Measurements from ENCODE around the gene SWI5.
"Not testable (repeated sequence)": the region's sequence is repeated elsewhere in the genome, so short reads cannot be mapped to it uniquely, and the experiment has no call there.

Gene SWI5

DNA sequence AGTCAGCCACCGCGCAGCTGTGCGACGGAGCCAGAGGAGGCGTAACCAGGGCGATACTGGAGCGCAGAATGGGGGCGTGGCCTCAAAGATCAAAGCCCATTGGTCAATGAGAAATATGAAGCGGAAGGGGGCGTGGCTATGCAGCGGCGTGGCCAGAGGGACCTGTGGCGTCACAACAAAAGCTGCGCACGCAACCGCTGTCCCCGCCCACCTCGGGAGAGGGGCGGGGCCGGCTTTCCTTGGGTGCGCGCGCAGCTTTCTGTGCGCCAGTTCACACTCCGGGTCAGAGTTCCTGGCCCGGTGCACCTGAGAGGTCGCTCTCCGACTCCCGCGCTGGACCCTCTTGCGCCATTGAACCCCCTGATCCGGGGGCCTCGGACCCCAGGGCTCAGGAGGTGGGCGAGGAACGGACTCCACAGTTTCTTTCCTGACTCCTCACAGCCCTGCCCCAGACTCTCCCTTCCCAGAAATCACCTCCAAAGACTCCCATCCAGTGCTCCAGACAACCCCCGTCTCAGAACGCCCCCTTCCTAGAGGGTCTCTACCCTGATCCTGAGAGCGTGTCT is at the start of gene SWI5:
SWI5 (plus strand) TSS at position 269 of the 566 bp plus-strand sequence.
- peak; percentile 95 for DNase-seq

- DNase-seq = no peak
Observed at GRCh38 chr9:128226412-128226801, 49.7 kb upstream of the SWI5 start.

GRCh38 chr9:128230897-128231296 is 45.2 kb upstream of the SWI5 start:
- DNase-seq = not testable (repeated sequence)

DNA sequence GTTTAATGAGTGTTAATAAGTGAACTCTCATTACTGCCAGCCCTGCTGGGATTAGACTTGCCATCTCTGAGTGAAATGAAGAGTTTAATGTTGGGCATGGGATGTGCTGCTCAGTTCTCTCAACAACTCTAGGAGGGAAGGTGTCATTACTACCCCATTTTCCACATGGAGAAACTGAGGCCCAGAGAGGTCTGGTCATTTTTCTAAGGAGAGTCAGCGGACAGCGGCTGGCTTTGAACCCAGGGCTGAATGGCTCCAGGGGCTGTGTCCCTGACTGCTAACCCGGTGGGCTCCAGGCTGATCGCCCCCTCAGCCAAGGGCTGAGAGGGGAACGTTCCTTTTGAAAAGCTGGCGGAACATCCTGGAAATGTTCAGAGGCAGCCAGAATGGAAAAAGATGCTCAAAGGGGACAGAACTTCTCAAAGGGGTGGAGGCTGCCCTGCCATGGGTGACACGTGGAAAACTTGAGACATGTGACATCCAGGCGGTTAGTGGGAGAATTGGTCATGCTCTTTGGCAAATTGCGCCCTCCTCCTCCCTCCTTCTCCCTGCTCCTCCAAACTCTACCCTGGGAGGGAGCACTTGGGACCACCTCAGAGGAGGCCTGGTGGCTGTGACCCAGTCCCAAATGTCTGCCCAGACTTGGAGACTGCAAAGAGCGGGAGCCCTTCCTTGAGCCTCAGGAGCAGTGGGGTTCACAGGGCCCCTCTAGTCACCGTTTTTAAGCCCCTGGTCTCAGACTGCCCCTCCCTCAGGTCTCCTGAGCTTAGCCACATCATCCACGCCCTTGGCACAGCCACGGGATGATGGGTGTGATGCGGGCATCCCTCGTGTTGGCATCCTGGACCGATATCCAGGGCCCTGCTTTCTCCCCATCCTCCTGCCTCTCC is 44.2 kb upstream of the SWI5 start:
- DNase-seq = no peak

DNA sequence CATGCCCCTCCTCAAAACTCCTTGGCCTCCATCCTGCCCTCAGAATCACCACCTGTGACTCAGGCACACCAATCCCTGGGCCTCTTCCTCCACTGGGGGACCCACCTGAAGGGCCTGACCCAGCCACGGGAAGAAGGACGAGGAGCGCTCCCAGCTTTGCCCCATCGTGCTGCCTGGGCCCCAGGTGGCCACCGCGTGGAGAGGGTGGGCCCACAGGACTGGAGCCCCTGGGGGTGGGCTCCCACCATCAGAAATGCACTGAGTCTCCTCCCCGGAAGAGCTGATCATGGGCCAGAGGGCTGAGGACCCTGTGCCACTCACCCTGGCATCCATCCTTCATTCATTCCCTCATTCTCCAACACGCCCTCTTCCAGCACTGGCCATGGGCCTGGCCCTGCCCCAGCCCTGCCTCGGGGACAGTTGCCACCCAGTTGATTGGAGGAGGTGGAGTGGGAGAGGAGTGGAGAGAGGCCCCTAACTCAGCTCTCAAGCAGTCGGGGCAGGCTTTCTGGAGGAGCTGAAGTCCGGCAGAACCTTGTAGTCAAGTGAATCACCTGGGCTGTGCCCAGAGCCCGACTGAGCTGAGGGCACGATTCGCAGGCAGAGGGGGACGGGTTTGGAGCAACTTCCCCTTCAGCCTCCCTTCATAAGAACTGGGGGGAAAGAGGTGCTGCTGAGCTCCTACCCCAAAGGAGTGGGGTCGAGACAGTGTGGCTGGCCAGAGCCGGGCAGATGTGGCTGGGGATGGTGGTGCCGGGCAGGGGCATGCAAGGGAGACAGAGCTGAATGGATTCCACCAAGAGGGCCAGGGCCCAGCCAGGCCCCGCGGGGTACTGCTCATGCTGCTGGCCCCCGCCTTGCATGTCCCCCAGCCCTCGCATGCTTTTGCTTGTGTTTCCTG is 43.3 kb upstream of the SWI5 start:
- no peak for DNase-seq

GRCh38 chr9:128233817-128234406 is 42.2 kb upstream of the SWI5 start:
- DNase-seq = no peak

- DNase-seq = no peak
Observed at GRCh38 chr9:128242124-128242523, 34.0 kb upstream of the SWI5 start.

GRCh38 chr9:128242828-128243214 is 33.3 kb upstream of the SWI5 start:
- no peak for DNase-seq

GRCh38 chr9:128243215-128244018 is 32.7 kb upstream of the SWI5 start:
- DNase-seq = no peak

DNA sequence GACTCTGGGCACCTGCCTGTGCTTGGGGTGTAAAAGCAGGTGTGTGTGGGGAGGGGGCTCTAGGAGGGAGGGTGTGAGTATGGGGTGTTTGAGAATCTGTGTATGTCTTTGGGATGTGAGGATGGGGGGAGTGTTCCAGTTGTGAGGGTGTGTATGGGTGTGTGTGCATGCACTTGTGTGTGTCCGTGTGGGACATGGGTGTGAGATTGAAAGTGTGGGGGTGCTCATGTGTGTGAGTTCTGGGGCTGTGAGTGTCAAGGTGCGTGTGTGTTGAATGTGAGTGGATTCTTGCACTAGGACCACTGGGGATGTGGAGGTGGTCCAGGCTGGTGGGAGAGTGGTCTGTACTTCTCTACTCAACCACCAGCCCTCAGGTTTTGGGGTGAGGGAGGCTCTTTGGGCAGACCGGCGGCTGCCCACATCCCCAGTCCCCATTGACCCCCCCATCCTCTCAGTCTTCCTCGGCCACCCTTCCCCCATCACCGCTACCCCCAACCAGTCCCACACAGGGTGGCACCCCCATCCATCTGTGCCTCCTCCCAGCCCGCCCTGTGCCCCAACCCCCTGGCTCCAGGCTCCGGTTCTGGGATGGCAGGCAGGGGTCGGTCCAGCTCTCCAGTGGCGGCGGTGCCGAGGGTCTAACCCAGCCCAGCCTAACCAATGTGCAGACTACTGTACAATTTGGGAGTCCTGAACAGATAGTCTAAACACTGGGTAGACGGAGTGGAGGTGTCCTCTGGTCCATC is 31.8 kb upstream of the SWI5 start:
- no peak for DNase-seq

DNA sequence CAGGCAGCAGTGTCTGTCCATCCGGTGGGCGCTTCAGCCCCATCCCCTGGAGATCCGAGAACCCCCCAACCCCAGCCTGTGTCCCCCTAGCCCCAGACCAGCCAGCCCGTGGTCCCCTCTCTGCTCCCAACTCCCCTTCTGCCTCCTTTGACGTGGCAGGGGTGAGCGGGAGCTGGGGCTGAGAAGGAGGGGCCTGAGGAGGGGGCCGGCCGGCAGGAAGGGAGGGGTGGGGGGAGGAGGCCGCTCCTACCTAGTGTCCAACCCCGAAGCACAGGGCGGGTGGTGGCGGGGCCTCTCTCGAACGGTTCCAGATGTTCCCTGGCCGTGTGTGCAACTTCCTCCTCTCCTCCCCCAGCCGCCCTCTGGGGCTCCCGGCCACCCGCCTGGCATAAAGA is 31.2 kb upstream of the SWI5 start:
- DNase-seq = no peak

GRCh38 chr9:128245421-128246151 is 30.5 kb upstream of the SWI5 start:
- DNase-seq = no peak

DNA sequence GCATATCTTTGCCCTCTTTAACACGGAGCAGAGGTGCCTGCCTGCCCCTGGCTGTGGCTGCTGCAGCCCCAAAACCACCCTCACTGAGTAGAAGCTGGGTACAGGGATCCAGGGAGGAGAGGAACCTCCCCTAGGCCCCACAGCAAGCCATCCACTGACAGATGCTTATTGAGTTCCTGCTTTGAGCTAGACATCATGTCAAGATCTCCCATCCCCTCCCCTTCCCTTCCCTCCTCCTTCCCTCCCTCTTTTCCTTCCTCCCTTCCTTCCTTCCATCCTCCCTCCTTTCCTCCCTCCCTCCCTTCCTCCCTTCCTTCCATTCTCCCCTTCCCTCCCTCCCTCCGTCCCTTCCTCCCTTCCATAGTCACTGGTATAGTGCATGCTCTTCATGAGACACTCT is 29.6 kb upstream of the SWI5 start:
- no peak for DNase-seq

DNA sequence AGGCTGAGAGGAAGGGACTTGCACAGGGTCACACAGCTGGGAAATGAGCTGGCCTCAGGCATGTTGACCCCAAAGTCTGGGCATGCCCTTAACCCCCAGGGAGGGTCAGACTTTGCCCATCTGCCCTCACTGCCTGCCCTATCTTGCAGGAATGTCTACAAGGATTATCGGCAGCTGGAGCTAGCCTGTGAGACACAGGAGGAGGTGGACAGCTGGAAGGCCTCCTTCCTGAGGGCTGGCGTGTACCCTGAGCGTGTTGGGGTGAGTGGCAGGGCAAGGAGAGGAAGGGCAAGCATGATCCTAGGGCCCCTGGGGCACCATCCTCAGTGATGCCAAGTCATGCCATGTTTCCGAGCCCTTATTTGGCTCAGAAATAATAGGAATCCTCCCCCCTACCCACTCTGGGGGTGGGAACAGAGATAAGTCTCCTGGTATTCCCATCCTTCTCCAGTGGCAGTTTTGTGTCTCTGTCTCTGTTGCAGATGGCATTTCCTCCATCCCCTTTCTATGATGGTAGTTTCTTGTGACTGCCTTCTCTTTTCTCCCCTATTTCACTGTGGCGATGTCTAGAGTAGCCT is 28.8 kb upstream of the SWI5 start:
- DNase-seq = no peak

DNA sequence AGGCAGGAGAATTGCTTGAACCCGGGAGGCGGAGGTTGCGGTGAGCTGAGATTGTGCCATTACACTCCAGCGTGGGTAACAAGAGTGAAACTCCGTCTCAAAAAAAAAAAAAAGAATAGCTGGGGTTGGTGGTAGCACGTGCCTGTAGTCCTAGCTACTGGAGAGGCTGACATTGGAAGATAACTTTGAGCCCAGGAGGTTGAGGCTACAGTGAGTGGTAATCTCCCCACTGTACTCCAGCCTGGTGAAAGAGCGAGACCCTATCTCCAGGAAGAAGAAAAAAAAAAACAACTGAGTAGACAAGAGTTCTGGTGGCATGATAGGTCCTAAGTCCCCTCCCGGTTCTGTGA is 26.5 kb upstream of the SWI5 start:
- DNase-seq = no peak

- DNase-seq = no peak
Observed at GRCh38 chr9:128249908-128250838, 25.9 kb upstream of the SWI5 start.

DNA sequence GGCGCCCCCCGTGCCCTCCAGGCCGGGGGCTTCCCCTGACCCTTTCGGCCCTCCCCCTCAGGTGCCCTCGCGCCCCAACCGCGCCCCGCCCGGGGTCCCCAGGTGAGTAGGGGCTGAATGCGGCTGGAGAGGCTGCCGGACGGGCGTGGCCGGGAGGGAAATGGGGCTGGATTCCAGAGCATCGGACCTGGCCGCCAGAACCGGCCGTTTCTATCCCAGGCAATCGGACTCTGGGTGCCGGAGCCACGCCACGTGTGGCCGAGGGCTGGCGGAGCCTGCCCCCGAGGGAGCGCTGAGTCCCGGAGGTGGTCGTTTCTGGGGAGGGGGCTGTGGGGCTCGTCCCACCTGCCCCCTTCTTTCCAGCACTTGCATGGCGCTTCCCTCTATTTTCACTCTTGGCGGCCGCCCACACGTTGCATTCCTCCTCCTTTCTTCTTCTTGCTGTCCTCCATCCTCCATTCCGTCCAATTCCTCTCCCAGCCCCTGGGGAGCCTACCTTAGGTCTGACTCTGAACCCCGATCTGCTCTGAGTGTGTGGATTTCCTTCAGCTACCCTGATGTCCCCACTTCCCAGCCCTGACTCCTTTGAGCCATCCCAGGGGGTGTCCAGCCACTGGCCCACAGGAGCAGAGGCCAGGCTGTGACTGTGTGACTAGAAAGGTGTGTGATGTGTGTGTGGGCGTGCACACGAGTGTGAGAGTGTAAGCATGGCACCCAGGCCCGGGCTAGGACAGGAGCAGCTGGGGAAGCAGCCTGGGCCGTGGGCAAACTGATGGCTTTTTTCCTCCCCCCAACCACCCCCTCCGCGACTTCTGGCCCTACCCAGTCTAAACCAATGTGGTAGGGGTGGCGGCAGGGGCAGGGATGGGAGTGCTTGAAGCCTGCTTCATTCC is 25.0 kb upstream of the SWI5 start:
- DNase-seq = no peak

DNA sequence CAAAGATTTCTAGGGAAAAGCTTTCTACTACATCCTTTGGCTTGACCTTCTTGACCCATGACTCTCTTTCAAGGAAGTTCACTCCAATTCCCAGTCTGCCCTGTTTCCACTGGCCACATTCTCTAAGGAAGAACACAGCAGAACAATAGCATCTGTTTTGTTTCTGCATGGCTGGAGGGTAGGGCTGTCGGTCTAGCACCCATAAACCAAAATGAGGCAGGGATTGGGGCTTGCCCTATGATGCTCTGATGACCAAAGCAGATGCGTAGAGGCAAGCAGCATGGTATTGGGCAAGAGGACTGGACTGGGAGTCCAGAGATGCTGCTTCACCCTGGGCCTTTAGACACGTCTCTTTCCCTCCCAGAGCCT is 24.4 kb upstream of the SWI5 start:
- DNase-seq = no peak

Data from DMS79 (cell line).